Measurements from ENCODE around the gene CTDSPL. TPM values are rescaled to one million over a fixed set of nuclear protein-coding genes. Genes with fewer than 3 reads are reported as not detected.

The CTDSPL gene
- total RNA-seq, 1 experiment from 2014 or later, result 16.6 TPM

- in situ Hi-C loops (cut with HindIII; ENCODE audit: low pct_unique_long_range_greater_than_20kb, low sequenced_read_pairs) (no loop called here), intact Hi-C loops (cut with micrococcal nuclease; ENCODE audit: unreplicated experiment) (no loop called here)
- Histone ChIP-seq H3K4me1 (ENCODE audit: control insufficient read depth, insufficient read depth, low read length) (no peaks in the 10 kb centered on the region; the same call in 1 of the 2 replicates), H3K4me3 (ENCODE audit: low read depth in 2 of 2, low read length in 2 of 2) (no peak overlapping the region), H3K36me3 (ENCODE audit: control insufficient read depth, insufficient read depth, low read length) (no peaks in the 10 kb centered on the region), H3K27ac (ENCODE audit: low read length) (no peak overlapping the region), H3K9me3 (ENCODE audit: control insufficient read depth, insufficient read depth, low read depth, low read length) (no peaks in the 10 kb centered on the region), H3K27me3 (ENCODE audit: control insufficient read depth, insufficient read depth, low read length) (no peaks in the 10 kb centered on the region)
- ATAC-seq, result no peak
- ChIA-PET CTCF (no interaction called here), POLR2A (no interaction called here)
- no peak for DNase-seq (ENCODE audit: low read depth, low spot score)
- no TSS peak for BruUV-seq (replicated peaks)
- TF ChIP-seq SIN3A (IDR thresholded peaks at IDR 0.05; ENCODE audit: borderline replicate concordance, insufficient read depth, low read depth, low read length) (no peak), TCF7L2 (IDR thresholded peaks at IDR 0.05; ENCODE audit: low read depth, low read length) (no peak), REST (IDR thresholded peaks at IDR 0.05; ENCODE audit: insufficient read depth in 1 of 2, low read depth in 2 of 2, low read length in 1 of 2) (no peak), CTCF (IDR thresholded peaks at IDR 0.05) (no peak)
Measured at GRCh38 chr3:37932505-37932904, 70.8 kb downstream of the CTDSPL start.

- in situ Hi-C loops (cut with HindIII; ENCODE audit: low pct_unique_long_range_greater_than_20kb, low sequenced_read_pairs), result no loop called here
- CTCF ChIA-PET, result no interaction called here
Measured at GRCh38 chr3:37934631-37935289, 73.1 kb downstream of the CTDSPL start.

More at GRCh38 chr3:37934631-37935289, 73.1 kb downstream of the CTDSPL start:
- BruUV-seq (replicated peaks), result no TSS peak
- Histone ChIP-seq H3K9me3 (ENCODE audit: control insufficient read depth, insufficient read depth, low read depth, low read length) (no peaks in the 10 kb centered on the region), H3K4me3 (ENCODE audit: low read depth in 2 of 2, low read length in 2 of 2) (no peak overlapping the region), H3K4me1 (ENCODE audit: control insufficient read depth, insufficient read depth, low read length) (no peaks in the 10 kb centered on the region; the same call in 1 of the 2 replicates), H3K27ac (ENCODE audit: low read length) (no peak overlapping the region), H3K27me3 (ENCODE audit: control insufficient read depth, insufficient read depth, low read length) (no peaks in the 10 kb centered on the region), H3K36me3 (ENCODE audit: control insufficient read depth, insufficient read depth, low read length) (no peaks in the 10 kb centered on the region)
- TF ChIP-seq REST (IDR thresholded peaks at IDR 0.05; ENCODE audit: insufficient read depth in 1 of 2, low read depth in 2 of 2, low read length in 1 of 2), result no peak
- TF ChIP-seq TCF7L2 (IDR thresholded peaks at IDR 0.05; ENCODE audit: low read depth, low read length), result no peak
- TF ChIP-seq CTCF (IDR thresholded peaks at IDR 0.05), result no peak
- TF ChIP-seq POLR2AphosphoS5 (IDR thresholded peaks at IDR 0.05; ENCODE audit: low read depth, low read length), result no peak
- TF ChIP-seq SIN3A (IDR thresholded peaks at IDR 0.05; ENCODE audit: borderline replicate concordance, insufficient read depth, low read depth, low read length), result no peak
- POLR2A ChIA-PET, result no interaction called here
- no peak for ATAC-seq
- intact Hi-C loops (cut with micrococcal nuclease; ENCODE audit: unreplicated experiment), result no loop called here
- DNase-seq (ENCODE audit: low read depth, low spot score), result no peak
